Esophagus (tissue), 2 donors: ENCODE results near the gene FOXL3. TPM values are rescaled to one million over a fixed set of nuclear protein-coding genes. Genes with fewer than 3 reads are reported as not detected.

ENCODE experiments used
- H3K27ac ChIP-seq, 2 donors: one replicate each; pipeline ENCODE4 v1.5.1; 2013; ENCODE audit warnings: low read depth in 2 of 2, mild to moderate bottlenecking in 2 of 2, inconsistent platforms in 1 of 2, low read length in 1 of 2, moderate library complexity in 1 of 2
- H3K27me3 ChIP-seq, 2 donors: one replicate each; pipeline ENCODE4 v1.6.1; 2013; ENCODE audit warnings: low read length in 2 of 2, control low read depth in 1 of 2, mild to moderate bottlenecking in 1 of 2; ENCODE audit not compliant: insufficient read depth in 2 of 2, control insufficient read depth in 1 of 2
- H3K36me3 ChIP-seq, 2 donors: one replicate each; pipeline ENCODE4 v1.6.1; 2013; ENCODE audit warnings: low read length in 1 of 2; ENCODE audit not compliant: control insufficient read depth in 2 of 2, insufficient read depth in 2 of 2
- H3K4me1 ChIP-seq, 2 donors: one replicate each; pipeline ENCODE4 v1.6.1; 2013; ENCODE audit warnings: low read length in 1 of 2; ENCODE audit not compliant: control insufficient read depth in 2 of 2, insufficient read depth in 2 of 2
- H3K4me3 ChIP-seq, 2 donors: one replicate each; pipeline ENCODE4 v1.5.1; 2013; ENCODE audit warnings: low read length in 2 of 2, mild to moderate bottlenecking in 2 of 2, low read depth in 1 of 2, moderate library complexity in 1 of 2
- H3K9me3 ChIP-seq, 2 donors: one replicate each; pipeline ENCODE4 v1.6.1; 2013; ENCODE audit warnings: mild to moderate bottlenecking in 2 of 2, low read depth in 1 of 2, low read length in 1 of 2, moderate library complexity in 1 of 2; ENCODE audit not compliant: control insufficient read depth in 2 of 2, insufficient read depth in 1 of 2
- WGBS, 2 donors: extraction: QIAGEN DNeasy Blood & Tissue Kit; methylation state at CpG; one replicate each; pipeline ENCODE4 v1.1.7; 2013; 5-methylcytosine and 5-hydroxymethylcytosine counted together
- polyA plus RNA-seq, 2 donors: library from polyadenylated mRNA; stranded (reverse); fragments of 200-250 nt; gene quantifications; one replicate each; pipeline ENCODE4 v1.2.3, GENCODE V29; 2013
- donor health status: healthy with polysubstance abuse.
- donor health status: Bipolar disorder and iron deficiency.

The FOXL3 gene
- polyA plus RNA-seq, 2 donors = not detected

DNA sequence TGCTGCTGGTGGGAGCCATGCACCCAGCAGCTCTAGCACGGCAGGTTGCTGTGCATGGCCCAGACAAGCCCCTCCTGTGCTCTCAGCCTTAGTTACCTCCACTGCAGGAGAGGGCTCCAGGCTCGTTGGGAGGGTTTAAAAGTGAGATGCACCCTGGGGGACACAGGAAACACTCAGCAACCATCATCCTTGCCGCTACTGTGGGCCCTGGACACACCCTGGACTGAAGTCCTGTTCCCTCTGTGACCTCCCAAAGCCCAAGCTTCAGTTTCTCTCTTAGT, 49.0 kb downstream of the FOXL3 start:
- Histone ChIP-seq H3K27ac (no peak overlapping the region), H3K4me1 (peaks cover 0 to 4% of the 10 kb centered on the region in 2 donors), H3K9me3 (peaks cover 0 to 8% of the 10 kb centered on the region in 2 donors), H3K4me3 (no peak overlapping the region), H3K36me3 (no peaks in the 10 kb centered on the region), H3K27me3 (no peaks in the 10 kb centered on the region)
- WGBS, 2 donors = 69 to 80% methylated on average over 3 of the region's 3 CpGs

DNA sequence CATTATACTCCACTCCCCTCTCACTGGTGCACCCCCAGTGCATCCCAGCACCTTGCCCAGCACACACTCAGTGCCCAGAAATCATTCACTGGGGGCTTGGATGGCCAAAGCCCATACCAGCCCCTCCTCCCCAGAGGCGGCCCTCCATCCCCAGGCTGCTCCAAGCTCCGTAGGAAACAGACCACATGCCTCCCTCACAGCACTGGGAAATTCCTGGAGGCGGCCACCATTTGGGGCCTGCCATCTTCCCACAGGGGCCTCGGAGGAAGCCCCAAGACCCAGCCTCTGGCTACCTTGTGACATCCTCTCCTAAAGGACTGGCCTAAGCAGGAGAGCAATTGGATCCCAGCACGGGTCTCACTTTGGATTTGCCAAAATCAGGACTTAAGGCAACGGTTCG, 49.7 kb downstream of the FOXL3 start:
- Histone ChIP-seq H3K9me3 (peaks cover 0 to 1% of the 10 kb centered on the region in 2 donors), H3K4me1 (peaks cover 0 to 4% of the 10 kb centered on the region in 2 donors), H3K36me3 (no peaks in the 10 kb centered on the region), H3K27ac (no peak overlapping the region), H3K4me3 (no peak overlapping the region), H3K27me3 (no peaks in the 10 kb centered on the region)
- WGBS, 2 donors = 85 to 91% methylated on average over 7 of the region's 7 CpGs

DNA sequence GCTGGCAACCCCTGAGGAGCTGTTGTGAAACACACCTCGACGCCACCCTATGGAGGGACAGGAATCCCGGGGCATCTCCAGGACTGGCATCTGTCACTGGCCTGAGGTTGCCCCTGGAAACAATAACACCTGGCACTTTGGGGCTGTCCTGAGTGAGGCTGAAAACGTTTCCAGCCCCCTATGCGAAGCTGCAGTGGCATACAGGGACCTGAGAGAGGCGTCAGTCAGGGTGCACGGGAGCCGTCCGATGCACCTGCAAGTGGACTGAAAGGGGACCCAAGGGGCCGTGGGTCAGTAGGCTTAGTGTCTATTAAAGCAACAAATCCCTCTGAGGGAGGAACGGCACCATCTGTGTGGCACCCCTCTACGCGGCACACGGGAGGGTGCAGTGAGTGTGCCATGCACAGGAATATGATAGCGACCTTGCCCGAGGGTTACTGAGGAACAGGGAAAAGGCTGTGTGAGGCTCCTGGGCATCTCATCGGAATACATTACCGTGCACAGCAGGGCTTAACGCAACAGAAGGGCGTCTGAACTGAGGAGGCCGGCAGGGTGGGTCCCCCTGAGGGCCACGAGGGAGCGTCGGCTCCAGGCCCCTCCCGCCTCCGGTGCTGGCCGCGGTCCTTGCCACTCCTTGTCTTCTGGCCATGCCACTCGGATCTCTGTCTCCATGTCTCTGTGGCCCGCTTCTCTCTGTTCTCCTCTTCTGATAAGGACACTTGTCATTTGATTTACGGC, 50.4 kb downstream of the FOXL3 start:
- WGBS, 2 donors = 61 to 63% methylated on average over 27 to 31 of the region's 31 CpGs

More for the DNA sequence above, 50.4 kb downstream of the FOXL3 start:
- H3K27me3 ChIP-seq = no peaks in the 10 kb centered on the region
- H3K4me1 ChIP-seq = peaks cover 0 to 4% of the 10 kb centered on the region in 2 donors
- H3K9me3 ChIP-seq = no peaks in the 10 kb centered on the region
- no peak overlapping the region for H3K4me3 ChIP-seq
- no peak overlapping the region for H3K27ac ChIP-seq
- no peaks in the 10 kb centered on the region for H3K36me3 ChIP-seq

Other genes starting within 250 kb of the FOXL3 start
- 10 to 100 TPM in 1 of 2 donors, 1 to 10 TPM in 1; 6.9 to 11.5 TPM for gene FAM20C, start 97.6 kb upstream of the FOXL3 start, polyA plus RNA-seq
- 1 to 10 TPM; 5.5 to 6.1 TPM for gene PDGFA, start 229.7 kb downstream of the FOXL3 start, polyA plus RNA-seq